Measurements from ENCODE around the gene FSTL5.

DNA sequence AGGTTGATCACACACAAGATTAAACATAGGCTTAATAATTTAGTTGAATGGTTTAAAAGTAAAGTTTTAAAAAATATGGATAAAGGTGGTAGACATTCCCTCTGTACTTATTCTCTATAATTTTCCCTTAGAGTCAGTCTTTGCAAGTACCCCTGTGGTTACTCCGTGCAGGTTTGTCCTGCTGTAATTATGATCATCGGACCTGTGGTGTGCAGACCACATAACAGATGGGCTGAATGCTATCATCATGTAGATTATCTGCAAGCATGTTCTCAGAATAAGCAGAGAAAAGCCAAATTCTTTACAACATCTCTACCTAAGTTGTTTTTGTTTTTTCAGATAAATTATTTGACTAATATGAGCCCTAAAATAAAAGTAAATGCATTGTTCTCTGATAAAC, 146.8 kb downstream of the FSTL5 start:
- no peak for TF ChIP-seq CREM (IDR thresholded peaks at IDR 0.05; ENCODE audit: low read depth)
- no peak for TF ChIP-seq CBX3 (IDR thresholded peaks at IDR 0.05; ENCODE audit: borderline replicate concordance, low read depth)
- TF ChIP-seq EZH2 (IDR thresholded peaks at IDR 0.05; ENCODE audit: borderline replicate concordance, control insufficient read depth, low read depth, low read length) = no peak
- TF ChIP-seq ESRRA (IDR thresholded peaks at IDR 0.05; ENCODE audit: low read length) = no peak
- no peak for TF ChIP-seq POLR2A (IDR thresholded peaks at IDR 0.05; ENCODE audit: low read depth, low read length)

Data from GM12878 (cell line).